Renal pelvis (tissue), 12 donors: Measurements from ENCODE around the gene GPAT2. TPM values are rescaled to one million over a fixed set of nuclear protein-coding genes. Genes with fewer than 3 reads are reported as not detected.
"Not testable (repeated sequence)": the region's sequence is repeated elsewhere in the genome, so short reads cannot be mapped to it uniquely, and the experiment has no call there.

Experiments used
- DNase-seq: peaks from one replicate; pipeline ENCODE4 v3.0.0-alpha.2; 2013
- long read RNA-seq, 16 experiments: transcript quantifications; one replicate each; lab custom pipeline, GENCODE V29; 2026
- polyA plus RNA-seq, 3 donors: library from polyadenylated mRNA; unstranded; fragments of 120-200 nt; gene quantifications; one replicate each; pipeline ENCODE4 v1.2.1, GENCODE V29; 2013; ENCODE audit not compliant: insufficient read length in 3 of 3

The GPAT2 gene, protein sequence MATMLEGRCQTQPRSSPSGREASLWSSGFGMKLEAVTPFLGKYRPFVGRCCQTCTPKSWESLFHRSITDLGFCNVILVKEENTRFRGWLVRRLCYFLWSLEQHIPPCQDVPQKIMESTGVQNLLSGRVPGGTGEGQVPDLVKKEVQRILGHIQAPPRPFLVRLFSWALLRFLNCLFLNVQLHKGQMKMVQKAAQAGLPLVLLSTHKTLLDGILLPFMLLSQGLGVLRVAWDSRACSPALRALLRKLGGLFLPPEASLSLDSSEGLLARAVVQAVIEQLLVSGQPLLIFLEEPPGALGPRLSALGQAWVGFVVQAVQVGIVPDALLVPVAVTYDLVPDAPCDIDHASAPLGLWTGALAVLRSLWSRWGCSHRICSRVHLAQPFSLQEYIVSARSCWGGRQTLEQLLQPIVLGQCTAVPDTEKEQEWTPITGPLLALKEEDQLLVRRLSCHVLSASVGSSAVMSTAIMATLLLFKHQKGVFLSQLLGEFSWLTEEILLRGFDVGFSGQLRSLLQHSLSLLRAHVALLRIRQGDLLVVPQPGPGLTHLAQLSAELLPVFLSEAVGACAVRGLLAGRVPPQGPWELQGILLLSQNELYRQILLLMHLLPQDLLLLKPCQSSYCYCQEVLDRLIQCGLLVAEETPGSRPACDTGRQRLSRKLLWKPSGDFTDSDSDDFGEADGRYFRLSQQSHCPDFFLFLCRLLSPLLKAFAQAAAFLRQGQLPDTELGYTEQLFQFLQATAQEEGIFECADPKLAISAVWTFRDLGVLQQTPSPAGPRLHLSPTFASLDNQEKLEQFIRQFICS
- polyA plus RNA-seq = 1 to 10 TPM in 2 of 3 donors, under 1 TPM in 1; 0.71 to 4.0 (median 2.8) TPM
- long read RNA-seq, donor 1 = 0 reads
- long read RNA-seq, donor 2 = 0 reads
- long read RNA-seq, donor 3, partial matches to known transcripts = 0 of 1 reads
- long read RNA-seq, donor 3, other reads (novel, unspliced or antisense) = 0 of 1 reads
- long read RNA-seq, donor 4 = 0 reads
- long read RNA-seq, donor 5 = 0 reads
- long read RNA-seq, donor 6 = 0 reads
- long read RNA-seq, donor 7, partial matches to known transcripts = 10 of 10 reads
- long read RNA-seq, donor 7, other reads (novel, unspliced or antisense) = 0 of 10 reads
- long read RNA-seq, donor 8 = 0 reads
- long read RNA-seq, donor 9 = 0 reads
- long read RNA-seq, donor 10 = 0 reads
- long read RNA-seq, donor 11 = 0 reads
- long read RNA-seq, donor 12 = 0 reads
- long read RNA-seq, donor 13 = 0 reads
- long read RNA-seq, donor 14 = 0 reads
- long read RNA-seq, donor 15 = 0 reads
- long read RNA-seq, donor 16 = 0 reads

DNA sequence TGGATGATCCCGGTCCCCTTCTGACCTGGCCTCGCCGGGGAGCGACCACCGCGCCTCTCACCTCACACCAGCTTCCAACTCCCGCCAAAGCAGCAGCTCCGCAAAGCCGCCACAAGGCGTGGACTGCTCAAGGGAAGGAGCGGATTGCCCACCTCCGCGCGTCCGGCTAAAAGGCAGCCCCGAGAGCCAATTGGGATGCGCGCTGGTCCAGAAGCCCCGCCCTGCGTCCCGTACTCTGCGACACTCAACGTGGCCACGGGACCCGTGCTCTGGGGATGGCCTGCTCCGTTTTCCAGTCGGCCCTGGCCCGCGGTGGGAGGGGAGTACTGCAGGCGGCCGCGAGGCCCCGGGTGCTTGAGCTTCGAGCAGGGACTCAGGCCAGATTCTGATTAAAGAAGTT is at the start of gene GPAT2:
Gene GPAT2, minus strand, starts transcription at position 125 of the 400 bp plus-strand sequence. CDS start 2,557 bp downstream, outside the sequence.
- not testable (repeated sequence) for DNase-seq

DNA sequence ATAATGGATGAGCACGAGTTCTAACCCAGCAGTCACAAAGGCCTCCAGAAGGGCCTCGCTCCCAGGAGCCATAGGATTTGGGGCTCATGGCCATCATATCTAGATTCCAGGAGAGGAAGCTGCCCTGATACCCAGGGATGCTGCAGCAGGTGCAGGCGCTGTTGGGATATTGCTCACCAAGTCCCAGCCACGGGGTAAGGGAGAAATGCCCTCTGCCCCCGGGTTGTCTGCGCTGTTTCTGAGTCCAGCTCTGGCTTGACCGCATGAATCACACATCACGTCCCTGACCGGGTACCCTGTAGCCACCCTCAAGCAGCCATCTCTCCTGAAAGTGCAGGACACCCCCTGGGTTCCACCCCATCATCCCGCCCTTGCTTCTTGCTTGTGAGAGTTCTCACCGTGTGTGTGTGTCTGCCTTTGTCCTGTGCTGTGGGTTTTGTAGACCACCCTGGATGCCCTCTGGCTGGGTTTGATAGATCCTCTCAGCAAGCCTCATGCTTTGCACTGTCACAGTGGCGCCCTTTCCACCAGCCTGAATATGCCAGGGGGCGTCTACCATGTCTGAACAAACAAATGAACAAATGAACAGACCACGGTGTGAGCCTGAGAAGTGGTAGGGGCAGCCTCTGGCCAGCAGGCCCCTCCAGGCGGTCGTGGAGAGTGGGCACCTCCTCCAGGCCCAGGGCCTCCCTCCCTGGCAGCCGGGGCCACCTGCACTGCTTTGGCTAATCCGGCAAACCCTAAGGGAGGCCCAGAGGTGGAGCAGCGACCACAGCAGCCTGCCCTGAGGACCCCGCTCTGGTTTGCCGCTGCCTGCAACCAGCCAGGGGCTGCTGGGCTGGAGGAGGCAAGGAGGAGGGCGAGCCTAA is 49.5 kb upstream of the GPAT2 start:
- no peak for DNase-seq

GRCh38 chr2:96083064-96083939 is 48.6 kb upstream of the GPAT2 start:
- DNase-seq = no peak

- no peak for DNase-seq
Measured at GRCh38 chr2:96082211-96083063, 47.7 kb upstream of the GPAT2 start.

DNA sequence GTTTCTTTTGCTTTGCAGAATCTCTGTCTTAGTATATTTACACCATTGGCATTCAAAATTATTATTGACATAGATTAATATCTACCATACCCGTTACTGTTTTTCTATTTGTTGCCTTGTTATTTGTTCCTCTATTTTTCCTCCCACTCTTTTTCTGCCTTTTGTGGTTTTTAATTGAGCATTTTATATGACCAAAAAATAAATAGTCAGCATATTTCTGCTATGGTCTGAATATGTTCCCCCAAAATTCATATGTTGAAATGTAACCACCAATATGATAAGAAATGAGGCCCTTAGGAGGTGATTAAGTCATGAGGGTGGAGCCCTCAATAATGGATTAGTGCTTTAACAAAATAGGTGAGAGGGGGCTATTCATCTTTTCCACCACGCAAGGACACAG is 46.3 kb upstream of the GPAT2 start:
- DNase-seq = no peak

GRCh38 chr2:96075199-96075771 is 40.6 kb upstream of the GPAT2 start:
- no peak for DNase-seq

DNA sequence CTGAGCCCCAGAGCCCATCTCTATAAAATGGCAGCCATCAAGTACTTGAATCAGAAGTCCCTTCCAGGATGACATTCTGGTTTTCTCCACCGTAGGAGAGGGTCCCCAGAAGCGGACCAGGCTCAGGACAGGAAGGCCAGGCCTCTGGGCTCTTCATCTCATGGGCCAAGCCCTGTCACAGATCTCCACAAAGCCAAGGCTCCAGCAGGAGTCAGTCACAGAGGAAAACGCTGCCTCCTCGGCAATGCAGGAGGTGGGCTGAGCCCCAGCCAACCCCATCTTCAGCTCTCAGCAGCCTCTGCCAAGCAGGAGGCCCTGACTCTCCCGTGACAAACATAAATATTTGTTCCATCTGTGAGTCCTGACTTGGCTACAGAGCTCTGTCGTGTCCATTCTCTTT is 39.4 kb upstream of the GPAT2 start:
- no peak for DNase-seq

- no peak for DNase-seq
Measured at GRCh38 chr2:96073170-96073775, 38.6 kb upstream of the GPAT2 start.

DNA sequence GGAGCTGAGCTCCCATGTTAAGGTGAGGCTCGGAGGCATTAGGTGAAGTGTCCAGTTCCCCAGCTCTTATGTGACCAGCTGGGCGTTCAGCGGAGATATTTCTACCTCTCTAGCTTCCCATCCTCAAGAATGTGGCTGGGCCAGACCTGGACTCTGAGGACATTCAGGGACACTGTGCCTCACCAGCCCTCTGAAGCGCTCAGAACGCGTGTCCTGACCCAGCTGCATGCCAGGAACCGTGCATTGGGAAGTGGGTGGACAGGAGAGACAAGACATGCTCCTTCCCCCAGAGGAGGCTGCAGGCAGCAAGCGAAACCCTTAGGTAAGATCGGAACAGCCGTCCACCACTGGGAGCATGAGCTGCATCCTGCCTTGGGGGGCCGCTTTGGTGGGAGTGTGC is 38.0 kb upstream of the GPAT2 start:
- no peak for DNase-seq

- not testable (repeated sequence) for DNase-seq
Measured at GRCh38 chr2:96071977-96072491, 37.3 kb upstream of the GPAT2 start.

DNA sequence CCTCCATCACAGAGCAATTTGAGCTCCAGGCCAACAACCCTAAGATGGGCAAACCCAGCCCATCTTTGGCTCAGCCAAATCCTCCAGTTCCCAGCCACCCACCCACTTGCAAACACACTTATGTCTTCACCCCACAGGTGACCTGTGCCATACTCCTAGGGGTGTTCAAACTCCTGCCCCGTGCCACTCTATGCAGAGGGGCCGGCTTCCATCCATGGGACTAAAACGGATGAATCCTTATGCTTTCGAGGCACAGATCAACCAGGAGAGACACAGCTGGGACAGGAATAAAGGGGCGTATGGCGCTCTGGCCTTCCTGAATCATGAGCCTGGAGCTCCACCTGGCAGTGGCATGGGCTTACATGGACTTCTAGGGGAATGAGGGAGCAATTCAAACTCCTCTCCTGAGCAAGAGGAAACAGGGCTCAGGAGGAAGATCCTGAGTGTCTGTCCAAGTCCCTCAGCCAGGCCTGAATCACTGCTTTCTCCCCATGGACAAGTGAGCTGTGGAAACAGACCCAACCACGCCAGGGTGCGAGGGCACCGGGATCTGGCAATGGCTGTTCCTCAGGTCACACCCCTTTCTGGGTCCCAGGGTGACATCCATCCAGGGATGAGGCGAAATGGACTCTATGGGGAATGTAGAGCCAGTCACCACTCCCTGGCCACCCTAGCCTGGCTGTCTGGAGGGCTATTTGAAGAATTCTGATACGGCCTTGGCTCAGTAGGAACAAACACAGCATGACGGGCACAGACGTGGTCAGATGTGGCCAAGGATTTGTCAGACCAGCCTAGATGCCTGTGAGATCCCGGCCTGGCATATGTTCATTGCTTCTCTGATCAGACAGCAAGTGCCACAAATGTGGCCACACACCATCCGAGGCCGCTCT is 36.6 kb upstream of the GPAT2 start:
- DNase-seq = not testable (repeated sequence)

DNA sequence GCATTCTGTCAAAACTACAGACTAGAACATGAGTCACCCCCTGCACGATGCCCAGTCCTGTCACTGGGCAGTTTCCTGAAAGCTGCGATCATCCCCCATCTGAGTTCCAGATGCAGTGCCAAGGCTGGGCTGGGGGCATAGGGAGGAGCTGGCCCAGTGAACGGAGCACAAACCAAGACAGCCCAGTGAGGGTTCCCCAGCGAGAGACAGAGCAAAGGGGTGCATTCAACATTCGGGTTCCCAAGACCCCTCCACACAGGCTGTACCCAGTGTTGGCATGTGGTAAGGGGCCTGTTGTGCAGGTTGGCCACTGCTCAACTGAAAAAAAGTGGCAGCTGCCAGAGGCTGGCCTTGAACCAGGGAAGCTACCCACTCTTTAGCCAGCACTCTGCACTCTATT is 35.6 kb upstream of the GPAT2 start:
- DNase-seq = not testable (repeated sequence)

- DNase-seq = not testable (repeated sequence)
Measured at GRCh38 chr2:96069878-96070277, 35.2 kb upstream of the GPAT2 start.

DNA sequence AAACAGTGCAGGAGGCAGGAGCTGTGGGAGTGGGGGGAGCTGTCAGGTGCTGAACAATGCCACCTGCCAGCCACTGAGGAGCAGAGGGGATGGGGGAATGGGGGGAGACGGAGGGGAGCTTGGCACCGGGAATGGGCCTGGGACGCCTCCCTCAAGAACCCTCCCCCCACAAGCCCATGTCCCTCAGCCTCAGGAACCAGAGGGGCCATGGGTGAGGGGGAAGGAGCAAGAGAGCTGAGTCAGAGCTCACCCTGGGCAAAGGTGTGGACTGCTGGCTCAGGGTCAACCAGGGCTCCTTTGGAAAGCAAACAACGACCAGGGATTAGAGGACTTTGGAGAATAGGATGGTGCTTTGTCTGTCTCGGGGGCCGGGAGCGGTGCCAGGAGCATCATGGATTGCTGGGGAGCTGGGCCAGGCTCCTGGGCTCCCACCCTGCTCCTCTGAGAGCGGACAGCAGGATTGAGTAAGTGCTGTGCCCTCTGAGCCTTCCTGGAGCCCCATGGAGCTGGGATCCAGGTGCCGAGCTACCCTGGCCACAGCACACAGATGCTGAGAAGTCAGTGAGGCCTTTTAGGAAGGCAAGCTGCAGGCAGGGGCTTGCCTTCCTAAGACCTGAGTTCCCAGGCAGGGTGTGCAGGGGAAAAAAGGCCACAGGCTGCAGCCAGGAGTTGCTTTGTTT is 33.3 kb upstream of the GPAT2 start:
- DNase-seq = not testable (repeated sequence)

DNA sequence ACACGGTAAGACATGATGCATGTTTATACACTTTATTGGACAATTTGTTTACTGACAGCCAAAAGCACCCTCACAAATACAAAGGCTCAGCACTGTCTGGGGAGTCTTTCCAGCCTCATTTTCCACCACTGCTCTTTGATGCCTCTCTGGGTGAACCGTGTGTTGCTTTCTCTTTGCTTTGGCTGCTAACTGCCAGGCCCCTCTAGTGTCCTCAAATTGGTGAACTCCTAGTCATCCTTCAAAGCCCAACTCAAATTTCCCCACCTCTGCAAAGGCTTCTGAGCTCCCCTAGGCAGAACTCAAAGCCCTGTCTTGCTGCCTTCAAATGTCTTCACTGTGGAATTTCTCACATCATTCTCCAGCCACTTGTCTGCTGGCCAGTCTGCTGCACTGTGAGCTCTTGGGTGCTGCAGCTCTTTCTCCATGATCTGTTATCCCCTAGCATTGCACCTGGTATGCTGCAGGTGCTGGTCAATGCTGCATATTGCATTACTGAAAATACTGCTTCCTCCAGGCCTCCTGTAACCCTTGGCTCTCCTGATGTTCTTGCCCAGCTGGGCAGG is 32.5 kb upstream of the GPAT2 start:
- DNase-seq = not testable (repeated sequence)

GRCh38 chr2:96066511-96066910 is 31.8 kb upstream of the GPAT2 start:
- DNase-seq = not testable (repeated sequence)
